Heart left ventricle (tissue), 16 donors: Measurements from ENCODE around the gene CPNE5. TPM values are rescaled to one million over a fixed set of nuclear protein-coding genes. Genes with fewer than 3 reads are reported as not detected.
A peak's percentile ranks its signal among the peaks of the same experiment; 100 is the strongest.

ENCODE experiments used
- ATAC-seq, 4 donors: fragments of 200-7000 bp; cut with Tn5 transposase; one replicate each; pipeline ENCODE4 v1.9.1; 2020 to 2022; ENCODE audit warnings: moderate library complexity in 4 of 4, mild to moderate bottlenecking in 3 of 4, moderate number of reproducible peaks in 1 of 4
- DNase-seq, 5 donors: peaks; one replicate each; pipeline ENCODE4 v3.0.0-alpha.2; 2020
- H3K27ac ChIP-seq, 12 donors: fragments of 200-600 bp; sonication (generic) in 4 of 12; one replicate each; pipeline versions ENCODE4 v1.5.0 to v1.8.0; 2016 to 2022; ENCODE audit warnings: mild to moderate bottlenecking in 2 of 12
- H3K27me3 ChIP-seq, 9 donors: fragments of 200-600 bp; sonication (generic) in 2 of 9; one replicate each; pipeline versions ENCODE4 v1.5.1 to v1.8.0; 2016 to 2022; ENCODE audit warnings: mild to moderate bottlenecking in 3 of 9
- H3K36me3 ChIP-seq, 9 donors: fragments of 200-600 bp; sonication (generic) in 2 of 9; one replicate each; pipeline versions ENCODE4 v1.5.0 to v1.8.0; 2018 to 2022; ENCODE audit warnings: mild to moderate bottlenecking in 2 of 9
- H3K4me1 ChIP-seq, 12 donors: fragments of 200-600 bp; sonication (generic) in 4 of 12; one replicate each; pipeline versions ENCODE4 v1.5.0 to v1.8.0; 2016 to 2022; ENCODE audit warnings: mild to moderate bottlenecking in 3 of 12
- H3K4me3 ChIP-seq, 12 donors: fragments of 200-600 bp; sonication (generic) in 4 of 12; one replicate each; pipeline versions ENCODE4 v1.5.0 to v1.8.0; 2017 to 2022; ENCODE audit warnings: mild to moderate bottlenecking in 9 of 12, moderate library complexity in 4 of 12
- H3K9me3 ChIP-seq, 12 donors: fragments of 200-600 bp; sonication (generic) in 4 of 12; one replicate each; pipeline versions ENCODE4 v1.5.0 to v1.8.0; 2016 to 2022; ENCODE audit warnings: mild to moderate bottlenecking in 1 of 12
- CTCF ChIP-seq, 12 donors: fragments of 200-600 bp; sonication (generic) in 4 of 12; IDR thresholded peaks; one replicate each; pipeline versions ENCODE4 v1.5.0 to v1.8.0; 2018 to 2022; ENCODE audit warnings: antibody characterized with exemption in 12 of 12, mild to moderate bottlenecking in 5 of 12
- POLR2A ChIP-seq, 2 donors: fragments of 450-650 bp; IDR thresholded peaks; one replicate each; pipeline ENCODE4 v1.6.1; 2017; ENCODE audit warnings: antibody characterized with exemption in 2 of 2, mild to moderate bottlenecking in 2 of 2, moderate library complexity in 2 of 2
- WGBS, 4 donors: extraction: QIAGEN DNeasy Blood & Tissue Kit in 2 of 4; methylation state at CpG; one replicate each; pipeline versions ENCODE4 v1.1.5 to v1.1.7; 2013 to 2018; 5-methylcytosine and 5-hydroxymethylcytosine counted together
- intact Hi-C, 10 donors: fragments of 100-400 bp; cut with DNase I; formaldehyde crosslinking; loops; one replicate each; pipeline versions ENCODE4 v1.11.1 to v1.14.2; 2022
- polyA plus RNA-seq, 2 donors: library from polyadenylated mRNA; stranded (reverse); fragments of 200-250 nt; gene quantifications; one replicate each; pipeline ENCODE4 v1.2.3, GENCODE V29; 2013
- total RNA-seq, 9 donors: library from RNA; depleted of rRNA in 2 of 9; stranded (reverse); fragments of >200 nt in 2 of 9; fragmentation: NEBNext Ultra II Directional in 3 of 9; extraction: Animal tissue kit (Norgen Biotek cat#: 25700) in 3 of 9; gene quantifications; one replicate each; pipeline versions ENCODE4 v1.1.0 to v1.2.4, GENCODE V29; 2016 to 2023
- donor health status: ischemic (EF 13 %, LVEDD 7.1; RV severe dilation, severe dysfunction).
- donor health status: healthy with polysubstance abuse.
- donor health status: DM: no; HTN: yes; CAD: no.
- donor health status: DM: no; HTN: no; CAD: no.
- donor health status: ischemic (EF 25% LVEDD 6.9; RV normal size, moderate dysfunction).
- donor health status: ischemic (EF 25% LVEDD 5.7; RV mildly dilated, moderate dysfunction).
- donor health status: healthy.
- donor health status: DM: yes; HTN: yes; CAD: no.
- donor health status: ischemic (EF 35%, LVEDD 5.7; RV mildly dilated, moderate dysfunction).
- donor health status: nonischemic (EF 11% LVEDD 7.7; RV severe dilation, severe dysfunction).
- donor health status: DM: yes; HTN: yes; CAD: no.
- donor health status: PGD.
- donor health status: ischemic (EF 29% LVEDD 5.4; RV normal size, mild dysfunction).
- donor health status: nonischemic (EF 23%, LVEDD 6.1; RV moderate dilation, normal function).

CPNE5 gene
- total and polyA plus RNA-seq, 11 donors: 4.0 to 111 (median 13.4) TPM

- no peak for DNase-seq
- intact Hi-C loops: no loop called here
- H3K36me3 ChIP-seq: no peaks in the 10 kb centered on the region
- peaks cover 0 to 22% (median 0%) of the 10 kb centered on the region in 12 donors for H3K4me1 ChIP-seq
- TF ChIP-seq POLR2A (IDR thresholded peaks at IDR 0.05) (no peak), CTCF (IDR thresholded peaks at IDR 0.05) (no peak)
- ATAC-seq: peak in 1 of 4 donors; percentile 25
- H3K9me3 ChIP-seq: no peaks in the 10 kb centered on the region
- no peak overlapping the region for H3K4me3 ChIP-seq
- H3K27me3 ChIP-seq: no peaks in the 10 kb centered on the region
- H3K27ac ChIP-seq: no peak overlapping the region
- WGBS, 4 donors: 89 to 94% (median 91%) methylated on average over 3 of the region's 3 CpGs
Measured at GRCh38 chr6:36700831-36701230, 138.4 kb downstream of the CPNE5 start.

- H3K27me3 ChIP-seq: no peaks in the 10 kb centered on the region
- no peak overlapping the region for H3K27ac ChIP-seq
- no peak overlapping the region for H3K4me3 ChIP-seq
- peaks cover 0 to 22% (median 0%) of the 10 kb centered on the region in 12 donors for H3K4me1 ChIP-seq
- no peaks in the 10 kb centered on the region for H3K9me3 ChIP-seq
- WGBS, 4 donors: 78 to 92% (median 89%) methylated on average over 7 of the region's 7 CpGs
- TF ChIP-seq POLR2A (IDR thresholded peaks at IDR 0.05) (no peak), CTCF (IDR thresholded peaks at IDR 0.05) (no peak)
- DNase-seq: no peak
- ATAC-seq: no peak
- H3K36me3 ChIP-seq: no peaks in the 10 kb centered on the region
- intact Hi-C loops: no loop called here
Measured at GRCh38 chr6:36700071-36700812, 139.0 kb downstream of the CPNE5 start.

GRCh38 chr6:36699348-36699747 lies 139.9 kb downstream of the CPNE5 start:
- 31 to 64% (median 50%) methylated on average over 7 of the region's 7 CpGs for WGBS, 4 donors
- intact Hi-C loops: loop anchor here in 1 of 10 donors (10.0 kb wide), 1 partner anchor 285 kb away; no protein-coding TSS in a partner anchor
- no peak for TF ChIP-seq CTCF (IDR thresholded peaks at IDR 0.05)
- no peak for TF ChIP-seq POLR2A (IDR thresholded peaks at IDR 0.05)
- Histone ChIP-seq H3K4me1 (peaks cover 0 to 22% (median 0%) of the 10 kb centered on the region in 12 donors), H3K27me3 (no peaks in the 10 kb centered on the region), H3K27ac (no peak overlapping the region), H3K36me3 (no peaks in the 10 kb centered on the region), H3K9me3 (no peaks in the 10 kb centered on the region), H3K4me3 (no peak overlapping the region)
- ATAC-seq (no peak), DNase-seq (no peak)

GRCh38 chr6:36698871-36699271 lies 140.4 kb downstream of the CPNE5 start:
- Histone ChIP-seq H3K27me3 (no peaks in the 10 kb centered on the region), H3K4me3 (peak overlapping the region in 1 of 12 donors; percentile 6), H3K4me1 (peaks cover 0 to 22% (median 0%) of the 10 kb centered on the region in 12 donors), H3K27ac (no peak overlapping the region), H3K9me3 (no peaks in the 10 kb centered on the region), H3K36me3 (no peaks in the 10 kb centered on the region)
- no peak for TF ChIP-seq POLR2A (IDR thresholded peaks at IDR 0.05)
- TF ChIP-seq CTCF (IDR thresholded peaks at IDR 0.05): no peak
- intact Hi-C loops: loop anchor here in 1 of 10 donors (10.0 kb wide), 1 partner anchor 284 kb away; no protein-coding TSS in a partner anchor
- 84 to 90% (median 88%) methylated on average over 8 of the region's 8 CpGs for WGBS, 4 donors
- ATAC-seq (no peak), DNase-seq (no peak)
